ENCODE results near the gene SELENOV. TPM values are rescaled to one million over a fixed set of nuclear protein-coding genes. Genes with fewer than 3 reads are reported as not detected.
A peak's percentile ranks its signal among the peaks of the same experiment; 100 is the strongest.

The SELENOV gene
- total and polyA plus RNA-seq, 9 of the 15 experiments (the other 6 are each of a cell fraction or from before 2014, with no cell fraction given) = 0.04 to 0.09 (median 0.06) TPM; not detected in 4

DNA sequence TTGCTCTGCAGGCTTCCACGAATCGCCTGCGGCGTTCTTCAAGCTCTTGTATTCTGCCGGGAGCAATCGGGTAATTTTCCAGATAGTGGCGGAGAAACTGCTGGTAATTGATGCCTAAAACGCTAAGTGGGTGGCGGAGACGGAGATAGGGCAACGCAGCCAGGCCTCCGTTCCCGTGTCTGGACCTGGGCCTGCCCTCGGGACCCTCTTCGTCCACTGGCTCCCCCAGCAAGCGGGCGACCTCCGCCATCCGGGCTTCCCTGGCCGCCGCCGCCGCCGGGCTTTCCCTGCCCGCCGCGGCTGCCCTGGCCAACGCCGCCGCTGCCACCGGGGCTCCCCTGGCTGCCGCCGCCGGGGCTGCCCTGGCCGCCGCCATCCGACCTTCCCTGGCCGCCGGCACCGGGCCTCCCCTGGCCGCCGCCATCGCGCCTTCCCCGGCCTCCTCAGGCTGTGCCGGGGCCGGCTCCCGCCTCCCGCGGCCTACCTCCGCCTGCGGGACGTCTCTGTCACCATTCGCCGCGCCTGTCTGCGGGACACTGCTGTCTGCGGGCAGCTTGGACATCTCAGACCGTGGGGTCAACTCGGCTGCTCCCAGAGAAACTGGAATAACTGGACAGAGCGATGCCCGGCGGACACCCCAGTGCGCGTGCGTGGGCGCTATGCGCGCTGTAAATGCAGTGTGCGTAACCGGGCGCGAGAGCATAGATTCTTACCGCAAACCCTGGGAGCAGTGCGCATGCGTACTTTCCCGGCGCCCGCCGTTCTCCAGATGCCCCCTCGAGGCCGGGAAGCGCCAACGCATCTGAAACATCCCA is 24.8 kb downstream of the SELENOV start, which contains the start of gene EID2 (continued):
- TF ChIP-seq, protein P1, sequence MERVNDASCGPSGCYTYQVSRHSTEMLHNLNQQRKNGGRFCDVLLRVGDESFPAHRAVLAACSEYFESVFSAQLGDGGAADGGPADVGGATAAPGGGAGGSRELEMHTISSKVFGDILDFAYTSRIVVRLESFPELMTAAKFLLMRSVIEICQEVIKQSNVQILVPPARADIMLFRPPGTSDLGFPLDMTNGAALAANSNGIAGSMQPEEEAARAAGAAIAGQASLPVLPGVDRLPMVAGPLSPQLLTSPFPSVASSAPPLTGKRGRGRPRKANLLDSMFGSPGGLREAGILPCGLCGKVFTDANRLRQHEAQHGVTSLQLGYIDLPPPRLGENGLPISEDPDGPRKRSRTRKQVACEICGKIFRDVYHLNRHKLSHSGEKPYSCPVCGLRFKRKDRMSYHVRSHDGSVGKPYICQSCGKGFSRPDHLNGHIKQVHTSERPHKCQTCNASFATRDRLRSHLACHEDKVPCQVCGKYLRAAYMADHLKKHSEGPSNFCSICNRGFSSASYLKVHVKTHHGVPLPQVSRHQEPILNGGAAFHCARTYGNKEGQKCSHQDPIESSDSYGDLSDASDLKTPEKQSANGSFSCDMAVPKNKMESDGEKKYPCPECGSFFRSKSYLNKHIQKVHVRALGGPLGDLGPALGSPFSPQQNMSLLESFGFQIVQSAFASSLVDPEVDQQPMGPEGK (CRISPR knock-in tag; IDR thresholded peaks at IDR 0.05; ENCODE audit: borderline replicate concordance) = no peak
- TF ChIP-seq SRF (CRISPR knock-in tag; IDR thresholded peaks at IDR 0.05) = 0 out of 4 replicates have a peak, but pooled peaks of 1 of the 2 experiments have one; percentile 41
- TF ChIP-seq ZFX (CRISPR knock-in tag; IDR thresholded peaks at IDR 0.05) = peak; percentile 94
- TF ChIP-seq, protein P2, sequence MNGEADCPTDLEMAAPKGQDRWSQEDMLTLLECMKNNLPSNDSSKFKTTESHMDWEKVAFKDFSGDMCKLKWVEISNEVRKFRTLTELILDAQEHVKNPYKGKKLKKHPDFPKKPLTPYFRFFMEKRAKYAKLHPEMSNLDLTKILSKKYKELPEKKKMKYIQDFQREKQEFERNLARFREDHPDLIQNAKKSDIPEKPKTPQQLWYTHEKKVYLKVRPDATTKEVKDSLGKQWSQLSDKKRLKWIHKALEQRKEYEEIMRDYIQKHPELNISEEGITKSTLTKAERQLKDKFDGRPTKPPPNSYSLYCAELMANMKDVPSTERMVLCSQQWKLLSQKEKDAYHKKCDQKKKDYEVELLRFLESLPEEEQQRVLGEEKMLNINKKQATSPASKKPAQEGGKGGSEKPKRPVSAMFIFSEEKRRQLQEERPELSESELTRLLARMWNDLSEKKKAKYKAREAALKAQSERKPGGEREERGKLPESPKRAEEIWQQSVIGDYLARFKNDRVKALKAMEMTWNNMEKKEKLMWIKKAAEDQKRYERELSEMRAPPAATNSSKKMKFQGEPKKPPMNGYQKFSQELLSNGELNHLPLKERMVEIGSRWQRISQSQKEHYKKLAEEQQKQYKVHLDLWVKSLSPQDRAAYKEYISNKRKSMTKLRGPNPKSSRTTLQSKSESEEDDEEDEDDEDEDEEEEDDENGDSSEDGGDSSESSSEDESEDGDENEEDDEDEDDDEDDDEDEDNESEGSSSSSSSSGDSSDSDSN (IDR thresholded peaks at IDR 0.05; ENCODE audit: borderline replicate concordance in 1 of 2, low read depth in 2 of 2, low read length in 2 of 2) = peak; percentile 69 to 90; a peak in 2 of 4 replicates
- TF ChIP-seq NRF1 (conservative IDR thresholded peaks at IDR 0.05 in 1 of 2, IDR thresholded peaks at IDR 0.05 in 1 of 2) = peak; percentile 99
- TF ChIP-seq ELF2 (CRISPR knock-in tag; IDR thresholded peaks at IDR 0.05) = no peak
- no peak for TF ChIP-seq ZNF76 (CRISPR knock-in tag; IDR thresholded peaks at IDR 0.05; ENCODE audit: borderline replicate concordance)
- no peak for TF ChIP-seq IFI16 (CRISPR knock-in tag; IDR thresholded peaks at IDR 0.05)
- TF ChIP-seq ZNF134 (CRISPR knock-in tag; conservative IDR thresholded peaks at IDR 0.05) = no peak
- TF ChIP-seq MAFK (IDR thresholded peaks at IDR 0.05; ENCODE audit: low read length) = no peak
- peak; percentile 58; the same call in 1 of the 2 replicates for TF ChIP-seq CTBP1 (IDR thresholded peaks at IDR 0.05; ENCODE audit: borderline replicate concordance)
- no peak for TF ChIP-seq PURB (CRISPR knock-in tag; IDR thresholded peaks at IDR 0.05; ENCODE audit: low read depth)
- TF ChIP-seq, protein P3, sequence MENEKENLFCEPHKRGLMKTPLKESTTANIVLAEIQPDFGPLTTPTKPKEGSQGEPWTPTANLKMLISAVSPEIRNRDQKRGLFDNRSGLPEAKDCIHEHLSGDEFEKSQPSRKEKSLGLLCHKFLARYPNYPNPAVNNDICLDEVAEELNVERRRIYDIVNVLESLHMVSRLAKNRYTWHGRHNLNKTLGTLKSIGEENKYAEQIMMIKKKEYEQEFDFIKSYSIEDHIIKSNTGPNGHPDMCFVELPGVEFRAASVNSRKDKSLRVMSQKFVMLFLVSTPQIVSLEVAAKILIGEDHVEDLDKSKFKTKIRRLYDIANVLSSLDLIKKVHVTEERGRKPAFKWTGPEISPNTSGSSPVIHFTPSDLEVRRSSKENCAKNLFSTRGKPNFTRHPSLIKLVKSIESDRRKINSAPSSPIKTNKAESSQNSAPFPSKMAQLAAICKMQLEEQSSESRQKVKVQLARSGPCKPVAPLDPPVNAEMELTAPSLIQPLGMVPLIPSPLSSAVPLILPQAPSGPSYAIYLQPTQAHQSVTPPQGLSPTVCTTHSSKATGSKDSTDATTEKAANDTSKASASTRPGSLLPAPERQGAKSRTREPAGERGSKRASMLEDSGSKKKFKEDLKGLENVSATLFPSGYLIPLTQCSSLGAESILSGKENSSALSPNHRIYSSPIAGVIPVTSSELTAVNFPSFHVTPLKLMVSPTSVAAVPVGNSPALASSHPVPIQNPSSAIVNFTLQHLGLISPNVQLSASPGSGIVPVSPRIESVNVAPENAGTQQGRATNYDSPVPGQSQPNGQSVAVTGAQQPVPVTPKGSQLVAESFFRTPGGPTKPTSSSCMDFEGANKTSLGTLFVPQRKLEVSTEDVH (IDR thresholded peaks at IDR 0.05; ENCODE audit: low read depth, partially characterized antibody) = no peak
- no peak for TF ChIP-seq XRCC3 (IDR thresholded peaks at IDR 0.05)
- TF ChIP-seq NR1H2 (CRISPR knock-in tag; IDR thresholded peaks at IDR 0.05) = 0 out of 2 replicates have a peak, but pooled peaks have one; percentile 39
- TF ChIP-seq ZNF79 (CRISPR knock-in tag; IDR thresholded peaks at IDR 0.05; ENCODE audit: low read depth) = no peak
- peak; percentile 62 for TF ChIP-seq KDM5B (IDR thresholded peaks at IDR 0.05; ENCODE audit: insufficient replicate concordance, low read depth, low read length)
- TF ChIP-seq, protein P4, sequence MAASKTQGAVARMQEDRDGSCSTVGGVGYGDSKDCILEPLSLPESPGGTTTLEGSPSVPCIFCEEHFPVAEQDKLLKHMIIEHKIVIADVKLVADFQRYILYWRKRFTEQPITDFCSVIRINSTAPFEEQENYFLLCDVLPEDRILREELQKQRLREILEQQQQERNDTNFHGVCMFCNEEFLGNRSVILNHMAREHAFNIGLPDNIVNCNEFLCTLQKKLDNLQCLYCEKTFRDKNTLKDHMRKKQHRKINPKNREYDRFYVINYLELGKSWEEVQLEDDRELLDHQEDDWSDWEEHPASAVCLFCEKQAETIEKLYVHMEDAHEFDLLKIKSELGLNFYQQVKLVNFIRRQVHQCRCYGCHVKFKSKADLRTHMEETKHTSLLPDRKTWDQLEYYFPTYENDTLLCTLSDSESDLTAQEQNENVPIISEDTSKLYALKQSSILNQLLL (CRISPR knock-in tag; IDR thresholded peaks at IDR 0.05; ENCODE audit: borderline replicate concordance) = no peak
- peak; percentile 74 for TF ChIP-seq GATAD2B (IDR thresholded peaks at IDR 0.05; ENCODE audit: borderline replicate concordance)

All from K562 (cell line).